Left forelimb (tissue), 1 donor: ENCODE data around the gene VSIG10L.
A peak's percentile ranks its signal among the peaks of the same experiment; 100 is the strongest.

ENCODE experiments used
- DNase-seq: peaks from one replicate; pipeline ENCODE4 v3.0.0-alpha.2; 2018; ENCODE audit warnings: low spot score

The VSIG10L gene

GRCh38 chr19:51341976-51342580 is at the start of gene VSIG10L:
VSIG10L (minus strand) TSS chr19:51342139; CDS start chr19:51342124, 15 bp downstream.
- DNase-seq, result no peak

GRCh38 chr19:51391073-51391611 is 49.2 kb upstream of the VSIG10L start:
- DNase-seq, result no peak

- DNase-seq, result no peak
These were observed 47.2 kb upstream of the VSIG10L start for GRCh38 chr19:51389143-51389542.

GRCh38 chr19:51387924-51388389 is 46.0 kb upstream of the VSIG10L start, which contains the start of gene LIM2:
LIM2 (minus strand) TSS chr19:51387974; CDS start chr19:51387443, 531 bp downstream.
- DNase-seq, result no peak

GRCh38 chr19:51386882-51387520 is 45.1 kb upstream of the VSIG10L start:
- no peak for DNase-seq

GRCh38 chr19:51382004-51382403 is 40.1 kb upstream of the VSIG10L start:
- DNase-seq, result no peak

GRCh38 chr19:51380379-51380778 is 38.4 kb upstream of the VSIG10L start:
- DNase-seq, result no peak

- no peak for DNase-seq
These were observed 35.5 kb upstream of the VSIG10L start for GRCh38 chr19:51377422-51377821.

GRCh38 chr19:51375504-51376221 is 33.7 kb upstream of the VSIG10L start:
- DNase-seq, result no peak

GRCh38 chr19:51372649-51373504 is 30.9 kb upstream of the VSIG10L start, which contains the start of gene NKG7:
NKG7 (minus strand) TSS chr19:51372654; CDS start chr19:51372535, 119 bp downstream.
- DNase-seq, result no peak

- DNase-seq, result no peak
These were observed 30.2 kb upstream of the VSIG10L start for GRCh38 chr19:51372021-51372648.

- DNase-seq, result no peak
These were observed 29.3 kb upstream of the VSIG10L start for GRCh38 chr19:51371186-51371690.

GRCh38 chr19:51370230-51370629 is 28.3 kb upstream of the VSIG10L start:
- DNase-seq, result no peak

GRCh38 chr19:51368366-51369282 is 26.7 kb upstream of the VSIG10L start, which contains the start of gene CLDND2:
CLDND2 (minus strand) TSS chr19:51369003; CDS start chr19:51368577, 426 bp downstream.
- no peak for DNase-seq

GRCh38 chr19:51367565-51368365 is 25.8 kb upstream of the VSIG10L start:
- DNase-seq, result peak; percentile 100

GRCh38 chr19:51367255-51367564 is 25.3 kb upstream of the VSIG10L start:
- no peak for DNase-seq

GRCh38 chr19:51366389-51367254 is 24.7 kb upstream of the VSIG10L start:
- peak; percentile 98 for DNase-seq

GRCh38 chr19:51365965-51366388 is 24.0 kb upstream of the VSIG10L start, which contains the start of gene ETFB:
ETFB (minus strand) TSS chr19:51366388; CDS start chr19:51366326, 62 bp downstream.
- no peak for DNase-seq
